KBM-7 (cell line): ENCODE data around the gene CEP85L.
A peak's percentile ranks its signal among the peaks of the same experiment; 100 is the strongest.

Experiments
- DNase-seq: peaks from one replicate; pipeline ENCODE4 v3.0.0-alpha.2; 2015
- in situ Hi-C: fragments of 300-500 bp; cut with MboI; formaldehyde crosslinking; loops from 2 replicates; pipeline ENCODE4 v1.14.3; 2020; ENCODE audit warnings: low sequenced_read_pairs, low pct_unique_long_range_greater_than_20kb, mixed read lengths

The CEP85L gene

GRCh38 chr6:118663993-118664985 lies 12.9 kb upstream of the CEP85L start:
- in situ Hi-C loops = no loop called here
- DNase-seq = no peak

GRCh38 chr6:118661831-118662230 lies 10.4 kb upstream of the CEP85L start:
- DNase-seq = no peak
- in situ Hi-C loops = no loop called here

- in situ Hi-C loops = no loop called here
- peak; percentile 40 for DNase-seq
Observed at GRCh38 chr6:118660218-118660569, 8.8 kb upstream of the CEP85L start.

- in situ Hi-C loops = no loop called here
- DNase-seq = no peak
Observed at GRCh38 chr6:118659513-118660217, 8.3 kb upstream of the CEP85L start.

- no peak for DNase-seq
- in situ Hi-C loops = no loop called here
Observed at GRCh38 chr6:118656847-118657451, 5.6 kb upstream of the CEP85L start.

GRCh38 chr6:118652051-118652615 lies 742 bp upstream of the CEP85L start:
- DNase-seq = no peak
- in situ Hi-C loops = no loop called here

GRCh38 chr6:118650582-118651281 lies 659 bp downstream of the CEP85L start:
- in situ Hi-C loops = no loop called here
- peak; percentile 62 for DNase-seq

GRCh38 chr6:118649918-118650581 lies 1.3 kb downstream of the CEP85L start:
- DNase-seq = no peak

GRCh38 chr6:118648866-118649554 lies 2.4 kb downstream of the CEP85L start:
- peak; percentile 12 for DNase-seq
- in situ Hi-C loops = no loop called here

More at GRCh38 chr6:118649918-118650581, 1.3 kb downstream of the CEP85L start:
- in situ Hi-C loops = no loop called here

- no peak for DNase-seq
- in situ Hi-C loops = no loop called here
Observed at GRCh38 chr6:118646977-118647376, 4.4 kb downstream of the CEP85L start.

- in situ Hi-C loops = no loop called here
- DNase-seq = no peak
Observed at GRCh38 chr6:118645395-118645794, 6.0 kb downstream of the CEP85L start.

- in situ Hi-C loops = no loop called here
- no peak for DNase-seq
Observed at GRCh38 chr6:118644007-118644406, 7.4 kb downstream of the CEP85L start.

- no peak for DNase-seq
- in situ Hi-C loops = no loop called here
Observed at GRCh38 chr6:118641042-118641441, 10.3 kb downstream of the CEP85L start.

GRCh38 chr6:118639054-118639964 lies 12.1 kb downstream of the CEP85L start:
- DNase-seq = no peak
- in situ Hi-C loops = no loop called here

- no peak for DNase-seq
- in situ Hi-C loops = no loop called here
Observed at GRCh38 chr6:118638288-118638687, 13.1 kb downstream of the CEP85L start.

GRCh38 chr6:118635909-118636735 lies 15.3 kb downstream of the CEP85L start:
- no peak for DNase-seq

More at GRCh38 chr6:118635909-118636735, 15.3 kb downstream of the CEP85L start:
- in situ Hi-C loops = no loop called here
